Ramos (cell line): ENCODE results near the gene NOL3.

ENCODE experiments used
- in situ Hi-C: fragments of 300-500 bp; cut with MboI; formaldehyde crosslinking; loops from one replicate; pipeline ENCODE4 v1.14.3; 2022; ENCODE audit warnings: low sequenced_read_pairs; ENCODE audit not compliant: unreplicated experiment

Gene NOL3

GRCh38 chr16:67186550-67186950 lies 16.2 kb downstream of the NOL3 start:
- in situ Hi-C loops = no loop called here

- in situ Hi-C loops = no loop called here
Measured at GRCh38 chr16:67187175-67187890, 17.0 kb downstream of the NOL3 start.

- in situ Hi-C loops = no loop called here
Measured at GRCh38 chr16:67188323-67188722, 18.0 kb downstream of the NOL3 start.

- in situ Hi-C loops = no loop called here
Measured at GRCh38 chr16:67188798-67189197, 18.5 kb downstream of the NOL3 start.

- in situ Hi-C loops = no loop called here
Measured at GRCh38 chr16:67190041-67190440, 19.7 kb downstream of the NOL3 start, which contains the start of gene EXOC3L1. Gene EXOC3L1, minus strand, starts transcription at chr16:67190136. Its CDS starts 460 bp downstream, at chr16:67189676.

- in situ Hi-C loops = no loop called here
Measured at GRCh38 chr16:67190448-67191399, 20.4 kb downstream of the NOL3 start.

- in situ Hi-C loops = no loop called here
Measured at GRCh38 chr16:67191411-67191994, 21.2 kb downstream of the NOL3 start.

- in situ Hi-C loops = no loop called here
Measured at GRCh38 chr16:67191995-67192681, 21.8 kb downstream of the NOL3 start, which contains the start of gene E2F4. Gene E2F4, plus strand, starts transcription at chr16:67192155. Its CDS starts 73 bp downstream, at chr16:67192228.

GRCh38 chr16:67192781-67193361 lies 22.5 kb downstream of the NOL3 start:
- in situ Hi-C loops = no loop called here

GRCh38 chr16:67193536-67193935 lies 23.2 kb downstream of the NOL3 start:
- in situ Hi-C loops = no loop called here

- in situ Hi-C loops = no loop called here
Measured at GRCh38 chr16:67194260-67194659, 23.9 kb downstream of the NOL3 start.

- in situ Hi-C loops = no loop called here
Measured at GRCh38 chr16:67195676-67196075, 25.3 kb downstream of the NOL3 start.

GRCh38 chr16:67196881-67197280 lies 26.5 kb downstream of the NOL3 start:
- in situ Hi-C loops = no loop called here

- in situ Hi-C loops = no loop called here
Measured at GRCh38 chr16:67197704-67198103, 27.4 kb downstream of the NOL3 start.

- in situ Hi-C loops = no loop called here
Measured at GRCh38 chr16:67198238-67198734, 27.9 kb downstream of the NOL3 start.

- in situ Hi-C loops = no loop called here
Measured at GRCh38 chr16:67199011-67199807, 28.9 kb downstream of the NOL3 start, which contains the start of gene ELMO3. Gene ELMO3, plus strand, starts transcription at chr16:67199131. Its CDS starts 196 bp downstream, at chr16:67199327.

GRCh38 chr16:67199808-67200198 lies 29.5 kb downstream of the NOL3 start:
- in situ Hi-C loops = no loop called here

GRCh38 chr16:67200491-67200890 lies 30.2 kb downstream of the NOL3 start:
- in situ Hi-C loops = no loop called here
